Panc1 (cell line): Measurements from ENCODE around the gene CGNL1. TPM values are rescaled to one million over a fixed set of nuclear protein-coding genes. Genes with fewer than 3 reads are reported as not detected.

Source experiments
- ATAC-seq: fragments of 200-7000 bp; cut with Tn5 transposase; 2 replicates; pipeline ENCODE4 v1.9.1; 2020; ENCODE audit warnings: mild to moderate bottlenecking, moderate library complexity
- BruUV-seq: library from RNA; stranded (reverse); fragments of 400-500 nt; replicated peaks from 2 replicates; lab custom pipeline; 2021; lab: Mats Ljungman, UMichigan
- CTCF ChIA-PET: fragments of 300-600 bp; sonication (Branson Sonifier 250); formaldehyde crosslinking; loops from one replicate; lab custom pipeline; 2022; ENCODE audit warnings: antibody characterized with exemption; lab: Charles Lee
- POLR2A ChIA-PET: fragments of 300-600 bp; sonication (Branson Sonifier 250); formaldehyde crosslinking; loops from one replicate; lab custom pipeline; 2022; ENCODE audit warnings: antibody characterized with exemption; lab: Charles Lee
- DNase-seq: peaks from one replicate; pipeline ENCODE4 v3.0.0-alpha.2; 2010; ENCODE audit warnings: low read depth, low spot score
- H3K27ac ChIP-seq: 2 replicates; pipeline ENCODE4 v1.5.1; 2011; ENCODE audit warnings: mild to moderate bottlenecking, low read length, inconsistent platforms
- H3K27me3 ChIP-seq: fragments of 200-500 bp; sonication (Bioruptor generic); 2 replicates; pipeline ENCODE4 v1.6.0; 2014; ENCODE audit warnings: low read length, inconsistent platforms; ENCODE audit not compliant: control insufficient read depth, insufficient read depth
- H3K36me3 ChIP-seq: fragments of 200-500 bp; sonication (Bioruptor generic); 2 replicates; pipeline ENCODE4 v1.5.1; 2014; ENCODE audit warnings: inconsistent platforms, mild to moderate bottlenecking, low read length, moderate library complexity; ENCODE audit not compliant: control insufficient read depth, insufficient read depth
- H3K4me1 ChIP-seq: 2 replicates; pipeline ENCODE4 v1.5.1; 2011; ENCODE audit warnings: inconsistent platforms, mild to moderate bottlenecking, low read length, moderate library complexity; ENCODE audit not compliant: control insufficient read depth, insufficient read depth
- H3K4me3 ChIP-seq, 2 experiments: 2 replicates each; pipeline ENCODE4 v1.5.1; 2011 to 2012; ENCODE audit warnings: low read depth in 2 of 2, low read length in 2 of 2, mild to moderate bottlenecking in 2 of 2, inconsistent platforms in 1 of 2, moderate library complexity in 1 of 2
- H3K9me3 ChIP-seq: fragments of 200-500 bp; sonication (Bioruptor generic); 2 replicates; pipeline ENCODE4 v1.5.1; 2014; ENCODE audit warnings: low read depth, mild to moderate bottlenecking, inconsistent platforms, low read length, moderate library complexity; ENCODE audit not compliant: control insufficient read depth, insufficient read depth
- POLR2AphosphoS5 ChIP-seq: IDR thresholded peaks from 2 replicates; pipeline ENCODE4 v1.6.1; 2012; ENCODE audit warnings: mild to moderate bottlenecking, low read depth, low read length, moderate library complexity
- SIN3A ChIP-seq: IDR thresholded peaks from 2 replicates; pipeline ENCODE4 v1.6.1; 2012; ENCODE audit warnings: low read depth, mild to moderate bottlenecking, low read length, moderate library complexity, borderline replicate concordance; ENCODE audit not compliant: insufficient read depth
- TCF7L2 ChIP-seq: IDR thresholded peaks from 2 replicates; pipeline ENCODE4 v1.6.1; 2011; ENCODE audit warnings: mild to moderate bottlenecking, low read depth, low read length, inconsistent platforms
- in situ Hi-C: cut with HindIII; loops from 2 replicates; pipeline ENCODE4 v1.10.0; 2016; ENCODE audit warnings: low sequenced_read_pairs, low pct_unique_long_range_greater_than_20kb
- intact Hi-C: fragments of 100-400 bp; cut with micrococcal nuclease; formaldehyde crosslinking; loops from one replicate; pipeline ENCODE4 v1.10.0; 2022; ENCODE audit not compliant: unreplicated experiment
- total RNA-seq: library from RNA; stranded (reverse); gene quantifications from one replicate; pipeline ENCODE4 v1.2.1, GENCODE V29; 2021; ENCODE audit not compliant: unreplicated experiment
- TF ChIP-seq, protein P1 (sequence below), 2 experiments: IDR thresholded peaks; 2 replicates each; pipeline ENCODE4 v1.6.1; 2011 to 2012; ENCODE audit warnings: low read depth in 2 of 2, control low read depth in 1 of 2, low read length in 1 of 2, mild to moderate bottlenecking in 1 of 2, moderate library complexity in 1 of 2; ENCODE audit not compliant: insufficient read depth in 1 of 2
- TF ChIP-seq, protein P2 (sequence below): fragments of 450-650 bp; IDR thresholded peaks from 2 replicates; pipeline ENCODE4 v1.5.1; 2017; ENCODE audit warnings: mild to moderate bottlenecking

The CGNL1 gene
- total RNA-seq, 1 experiment from 2014 or later: 3.5 TPM

DNA sequence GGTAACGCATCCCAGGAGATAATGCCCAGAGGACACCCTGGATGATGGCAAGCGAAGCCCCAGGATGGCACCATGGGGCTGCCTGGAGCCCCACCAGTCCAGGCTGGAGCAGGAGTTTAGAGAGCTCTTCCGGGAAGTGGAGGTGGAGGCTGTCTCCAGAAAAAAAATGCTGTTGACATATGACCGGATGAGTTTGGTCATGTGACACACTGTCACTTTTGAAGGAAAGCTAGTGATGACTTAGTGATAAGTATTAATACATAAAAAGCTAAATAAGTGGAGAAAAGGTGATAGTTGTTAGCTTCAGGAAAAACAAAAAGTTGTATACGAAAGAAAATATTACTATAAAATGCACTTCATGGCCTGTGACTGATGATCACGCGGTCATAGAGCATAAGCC lies 195.4 kb downstream of the CGNL1 start:
- Histone ChIP-seq H3K27ac (no peak overlapping the region), H3K4me3 (no peak overlapping the region), H3K9me3 (no peaks in the 10 kb centered on the region), H3K27me3 (no peaks in the 10 kb centered on the region), H3K4me1 (no peaks in the 10 kb centered on the region), H3K36me3 (no peaks in the 10 kb centered on the region)
- no TSS peak for BruUV-seq
- intact Hi-C loops (no loop called here), in situ Hi-C loops (no loop called here)
- TF ChIP-seq TCF7L2: no peak
- TF ChIP-seq, protein P1, sequence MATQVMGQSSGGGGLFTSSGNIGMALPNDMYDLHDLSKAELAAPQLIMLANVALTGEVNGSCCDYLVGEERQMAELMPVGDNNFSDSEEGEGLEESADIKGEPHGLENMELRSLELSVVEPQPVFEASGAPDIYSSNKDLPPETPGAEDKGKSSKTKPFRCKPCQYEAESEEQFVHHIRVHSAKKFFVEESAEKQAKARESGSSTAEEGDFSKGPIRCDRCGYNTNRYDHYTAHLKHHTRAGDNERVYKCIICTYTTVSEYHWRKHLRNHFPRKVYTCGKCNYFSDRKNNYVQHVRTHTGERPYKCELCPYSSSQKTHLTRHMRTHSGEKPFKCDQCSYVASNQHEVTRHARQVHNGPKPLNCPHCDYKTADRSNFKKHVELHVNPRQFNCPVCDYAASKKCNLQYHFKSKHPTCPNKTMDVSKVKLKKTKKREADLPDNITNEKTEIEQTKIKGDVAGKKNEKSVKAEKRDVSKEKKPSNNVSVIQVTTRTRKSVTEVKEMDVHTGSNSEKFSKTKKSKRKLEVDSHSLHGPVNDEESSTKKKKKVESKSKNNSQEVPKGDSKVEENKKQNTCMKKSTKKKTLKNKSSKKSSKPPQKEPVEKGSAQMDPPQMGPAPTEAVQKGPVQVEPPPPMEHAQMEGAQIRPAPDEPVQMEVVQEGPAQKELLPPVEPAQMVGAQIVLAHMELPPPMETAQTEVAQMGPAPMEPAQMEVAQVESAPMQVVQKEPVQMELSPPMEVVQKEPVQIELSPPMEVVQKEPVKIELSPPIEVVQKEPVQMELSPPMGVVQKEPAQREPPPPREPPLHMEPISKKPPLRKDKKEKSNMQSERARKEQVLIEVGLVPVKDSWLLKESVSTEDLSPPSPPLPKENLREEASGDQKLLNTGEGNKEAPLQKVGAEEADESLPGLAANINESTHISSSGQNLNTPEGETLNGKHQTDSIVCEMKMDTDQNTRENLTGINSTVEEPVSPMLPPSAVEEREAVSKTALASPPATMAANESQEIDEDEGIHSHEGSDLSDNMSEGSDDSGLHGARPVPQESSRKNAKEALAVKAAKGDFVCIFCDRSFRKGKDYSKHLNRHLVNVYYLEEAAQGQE (IDR thresholded peaks at IDR 0.05; ENCODE audit: insufficient read depth in 1 of 2, low read depth in 2 of 2, low read length in 1 of 2): no peak
- TF ChIP-seq, protein P2, sequence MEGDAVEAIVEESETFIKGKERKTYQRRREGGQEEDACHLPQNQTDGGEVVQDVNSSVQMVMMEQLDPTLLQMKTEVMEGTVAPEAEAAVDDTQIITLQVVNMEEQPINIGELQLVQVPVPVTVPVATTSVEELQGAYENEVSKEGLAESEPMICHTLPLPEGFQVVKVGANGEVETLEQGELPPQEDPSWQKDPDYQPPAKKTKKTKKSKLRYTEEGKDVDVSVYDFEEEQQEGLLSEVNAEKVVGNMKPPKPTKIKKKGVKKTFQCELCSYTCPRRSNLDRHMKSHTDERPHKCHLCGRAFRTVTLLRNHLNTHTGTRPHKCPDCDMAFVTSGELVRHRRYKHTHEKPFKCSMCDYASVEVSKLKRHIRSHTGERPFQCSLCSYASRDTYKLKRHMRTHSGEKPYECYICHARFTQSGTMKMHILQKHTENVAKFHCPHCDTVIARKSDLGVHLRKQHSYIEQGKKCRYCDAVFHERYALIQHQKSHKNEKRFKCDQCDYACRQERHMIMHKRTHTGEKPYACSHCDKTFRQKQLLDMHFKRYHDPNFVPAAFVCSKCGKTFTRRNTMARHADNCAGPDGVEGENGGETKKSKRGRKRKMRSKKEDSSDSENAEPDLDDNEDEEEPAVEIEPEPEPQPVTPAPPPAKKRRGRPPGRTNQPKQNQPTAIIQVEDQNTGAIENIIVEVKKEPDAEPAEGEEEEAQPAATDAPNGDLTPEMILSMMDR: no peak
- TF ChIP-seq SIN3A: no peak
- no peak for TF ChIP-seq POLR2AphosphoS5
- DNase-seq: no peak
- ChIA-PET CTCF (no interaction called here), POLR2A (no interaction called here)
- no peak for ATAC-seq

DNA sequence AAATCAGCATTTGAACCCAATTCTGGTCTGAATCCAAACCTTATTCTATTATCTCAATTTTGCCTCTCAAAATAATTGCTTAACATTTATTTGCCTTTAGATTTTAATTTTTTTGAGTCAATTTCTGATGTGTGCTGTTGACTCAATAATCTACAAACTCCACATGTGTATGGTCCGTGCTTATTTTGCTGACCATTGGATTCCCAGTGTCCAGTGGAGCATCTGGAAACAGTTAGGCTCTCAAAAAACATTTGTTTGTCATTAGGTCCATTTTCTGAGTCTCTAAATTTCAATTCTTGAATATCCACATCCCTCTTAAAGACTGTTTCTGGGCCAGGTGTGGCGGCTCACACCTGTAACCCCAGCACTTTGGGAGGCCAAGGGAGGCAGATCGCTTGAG lies 196.2 kb downstream of the CGNL1 start:
- H3K4me1 ChIP-seq: no peaks in the 10 kb centered on the region
- no TSS peak for BruUV-seq
- no peak for TF ChIP-seq POLR2AphosphoS5
- no peak for TF ChIP-seq TCF7L2
- TF ChIP-seq, protein P1 (IDR thresholded peaks at IDR 0.05; ENCODE audit: insufficient read depth in 1 of 2, low read depth in 2 of 2, low read length in 1 of 2): no peak
- TF ChIP-seq, protein P2: no peak
- TF ChIP-seq SIN3A: no peak
- CTCF ChIA-PET: no interaction called here
- POLR2A ChIA-PET: no interaction called here
- no peak overlapping the region for H3K4me3 ChIP-seq
- no peak for DNase-seq
- no peak overlapping the region for H3K27ac ChIP-seq
- in situ Hi-C loops (no loop called here), intact Hi-C loops (no loop called here)
- no peaks in the 10 kb centered on the region for H3K36me3 ChIP-seq
- H3K9me3 ChIP-seq: no peaks in the 10 kb centered on the region
- no peaks in the 10 kb centered on the region for H3K27me3 ChIP-seq
- no peak for ATAC-seq
